Hematopoietic multipotent progenitor cell treated with erythropoietin and hydrocortisone succinate and interleukin-3 and kit ligand, for 8 days (in vitro differentiated cells): ENCODE results near the gene GLDN.
A peak's percentile ranks its signal among the peaks of the same experiment; 100 is the strongest.

Source experiments
- DNase-seq: peaks from one replicate; pipeline ENCODE4 v3.0.0-alpha.2; 2015

Gene GLDN

GRCh38 chr15:51365417-51365816 is 24.0 kb downstream of the GLDN start:
- DNase-seq, result no peak

GRCh38 chr15:51366071-51366470 is 24.6 kb downstream of the GLDN start:
- DNase-seq, result no peak

GRCh38 chr15:51366920-51367319 is 25.5 kb downstream of the GLDN start:
- DNase-seq, result no peak

GRCh38 chr15:51367322-51367976 is 26.0 kb downstream of the GLDN start:
- no peak for DNase-seq

- no peak for DNase-seq
Measured at GRCh38 chr15:51368307-51368706, 26.9 kb downstream of the GLDN start.

- DNase-seq, result no peak
Measured at GRCh38 chr15:51368751-51369450, 27.4 kb downstream of the GLDN start.

GRCh38 chr15:51369451-51369761 is 28.0 kb downstream of the GLDN start:
- no peak for DNase-seq

- DNase-seq, result no peak
Measured at GRCh38 chr15:51371266-51371665, 29.8 kb downstream of the GLDN start.

- no peak for DNase-seq
Measured at GRCh38 chr15:51374131-51374530, 32.7 kb downstream of the GLDN start.

- DNase-seq, result no peak
Measured at GRCh38 chr15:51375966-51376640, 34.6 kb downstream of the GLDN start.

- DNase-seq, result no peak
Measured at GRCh38 chr15:51377038-51377786, 35.8 kb downstream of the GLDN start.

GRCh38 chr15:51378406-51378805 is 37.0 kb downstream of the GLDN start:
- no peak for DNase-seq

GRCh38 chr15:51379390-51379789 is 37.9 kb downstream of the GLDN start:
- no peak for DNase-seq

GRCh38 chr15:51380999-51381806 is 39.7 kb downstream of the GLDN start:
- peak; percentile 78 for DNase-seq

GRCh38 chr15:51382787-51383186 is 41.3 kb downstream of the GLDN start:
- peak; percentile 7 for DNase-seq

- no peak for DNase-seq
Measured at GRCh38 chr15:51386029-51386428, 44.6 kb downstream of the GLDN start.

- DNase-seq, result no peak
Measured at GRCh38 chr15:51386486-51386885, 45.0 kb downstream of the GLDN start.

GRCh38 chr15:51386960-51387698 is 45.7 kb downstream of the GLDN start:
- no peak for DNase-seq

GRCh38 chr15:51387699-51388041 is 46.2 kb downstream of the GLDN start:
- DNase-seq, result no peak

GRCh38 chr15:51388726-51389125 is 47.3 kb downstream of the GLDN start:
- no peak for DNase-seq

- no peak for DNase-seq
Measured at GRCh38 chr15:51390241-51390965, 48.9 kb downstream of the GLDN start.
